Type B pancreatic cell (in vitro differentiated cells): Measurements from ENCODE around the gene TIMM44. TPM values are rescaled to one million over a fixed set of nuclear protein-coding genes. Genes with fewer than 3 reads are reported as not detected.

ENCODE experiments used
- DNase-seq: peaks from one replicate; pipeline ENCODE4 v3.0.0; 2021; ENCODE audit warnings: mixed read lengths; ENCODE audit not compliant: unreplicated experiment; ENCODE audit errors: extremely low spot score
- H3K27ac Mint-ChIP-seq: 2 replicates; pipeline ENCODE4 v1.8.0; 2021; ENCODE audit warnings: mild to moderate bottlenecking, mixed read lengths
- H3K27me3 Mint-ChIP-seq: 2 replicates; pipeline ENCODE4 v1.8.0; 2021; ENCODE audit warnings: mixed read lengths
- H3K36me3 Mint-ChIP-seq: 2 replicates; pipeline ENCODE4 v1.8.0; 2021; ENCODE audit warnings: mixed read lengths
- H3K4me1 Mint-ChIP-seq: one replicate; pipeline ENCODE4 v1.8.0; 2021; ENCODE audit warnings: mixed read lengths; ENCODE audit not compliant: unreplicated experiment
- H3K4me3 Mint-ChIP-seq: 2 replicates; pipeline ENCODE4 v1.8.0; 2021; ENCODE audit warnings: mild to moderate bottlenecking, mixed read lengths
- H3K9me3 Mint-ChIP-seq: 2 replicates; pipeline ENCODE4 v1.8.0; 2021; ENCODE audit warnings: mixed read lengths
- total RNA-seq: library from RNA; stranded (reverse); gene quantifications from 2 replicates; pipeline ENCODE4 v1.2.1, GENCODE V29; 2021; ENCODE audit warnings: low replicate concordance
- TF ChIP-seq, protein P1 (sequence below): fragments of 200-600 bp; sonication (generic); conservative IDR thresholded peaks from 2 replicates; pipeline ENCODE4 v1.5.0; 2021; ENCODE audit warnings: antibody characterized with exemption, mild to moderate bottlenecking

Gene TIMM44
- total RNA-seq, 1 donor from 2014 or later, result 80.4 TPM

DNA sequence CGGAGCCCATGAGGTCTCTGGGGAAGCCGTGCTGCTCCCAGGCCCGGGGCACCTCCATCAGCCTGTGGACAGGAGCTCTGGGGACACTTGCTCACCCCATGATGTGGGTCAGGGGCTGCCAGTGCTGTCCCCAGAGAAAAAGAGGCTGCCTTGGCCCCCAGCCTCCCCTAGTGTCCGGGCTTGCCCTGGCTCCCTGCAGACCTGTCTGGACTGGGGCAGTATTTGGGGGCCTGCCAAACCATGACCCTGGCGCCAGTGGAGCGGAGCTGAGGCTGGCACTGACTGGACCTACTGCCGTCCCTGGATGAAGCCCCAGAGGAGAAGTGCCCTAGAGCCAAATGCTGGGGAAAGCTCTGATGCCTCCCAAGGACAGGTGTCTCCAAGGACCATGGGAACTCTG is 31.6 kb upstream of the TIMM44 start:
- H3K9me3 Mint-ChIP-seq, result no peaks in the 10 kb centered on the region
- H3K27me3 Mint-ChIP-seq, result no peaks in the 10 kb centered on the region
- H3K4me3 Mint-ChIP-seq, result no peak overlapping the region
- no peak for DNase-seq
- TF ChIP-seq, protein P1, sequence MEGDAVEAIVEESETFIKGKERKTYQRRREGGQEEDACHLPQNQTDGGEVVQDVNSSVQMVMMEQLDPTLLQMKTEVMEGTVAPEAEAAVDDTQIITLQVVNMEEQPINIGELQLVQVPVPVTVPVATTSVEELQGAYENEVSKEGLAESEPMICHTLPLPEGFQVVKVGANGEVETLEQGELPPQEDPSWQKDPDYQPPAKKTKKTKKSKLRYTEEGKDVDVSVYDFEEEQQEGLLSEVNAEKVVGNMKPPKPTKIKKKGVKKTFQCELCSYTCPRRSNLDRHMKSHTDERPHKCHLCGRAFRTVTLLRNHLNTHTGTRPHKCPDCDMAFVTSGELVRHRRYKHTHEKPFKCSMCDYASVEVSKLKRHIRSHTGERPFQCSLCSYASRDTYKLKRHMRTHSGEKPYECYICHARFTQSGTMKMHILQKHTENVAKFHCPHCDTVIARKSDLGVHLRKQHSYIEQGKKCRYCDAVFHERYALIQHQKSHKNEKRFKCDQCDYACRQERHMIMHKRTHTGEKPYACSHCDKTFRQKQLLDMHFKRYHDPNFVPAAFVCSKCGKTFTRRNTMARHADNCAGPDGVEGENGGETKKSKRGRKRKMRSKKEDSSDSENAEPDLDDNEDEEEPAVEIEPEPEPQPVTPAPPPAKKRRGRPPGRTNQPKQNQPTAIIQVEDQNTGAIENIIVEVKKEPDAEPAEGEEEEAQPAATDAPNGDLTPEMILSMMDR, result no peak
- no peak overlapping the region for H3K27ac Mint-ChIP-seq
- H3K4me1 Mint-ChIP-seq, result no peaks in the 10 kb centered on the region
- H3K36me3 Mint-ChIP-seq, result peaks cover 8% of the 10 kb centered on the region

DNA sequence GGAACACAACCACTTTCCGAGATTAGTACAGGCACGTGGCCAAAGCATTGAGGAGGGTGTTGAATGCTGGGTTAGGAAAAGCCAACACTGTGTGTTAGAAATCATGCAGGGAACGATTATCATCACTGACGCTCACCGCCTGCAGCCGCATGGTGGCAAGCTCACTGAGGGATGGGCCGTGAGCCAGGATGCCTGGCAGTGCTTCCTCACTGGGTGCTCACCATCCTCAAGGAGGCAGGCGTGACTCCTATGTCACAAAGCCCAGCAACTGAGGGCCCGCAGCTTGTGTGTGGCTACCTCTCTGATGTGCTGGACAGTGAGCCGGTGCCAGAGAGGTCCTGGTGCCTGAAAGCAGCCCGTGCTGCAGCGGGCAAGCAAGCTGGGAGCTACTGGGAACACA is 30.4 kb upstream of the TIMM44 start:
- TF ChIP-seq, protein P1, result no peak
- no peak overlapping the region for H3K4me3 Mint-ChIP-seq
- H3K27me3 Mint-ChIP-seq, result no peaks in the 10 kb centered on the region
- H3K36me3 Mint-ChIP-seq, result peaks cover 8% of the 10 kb centered on the region
- no peaks in the 10 kb centered on the region for H3K9me3 Mint-ChIP-seq
- H3K4me1 Mint-ChIP-seq, result no peaks in the 10 kb centered on the region
- no peak overlapping the region for H3K27ac Mint-ChIP-seq
- no peak for DNase-seq

DNA sequence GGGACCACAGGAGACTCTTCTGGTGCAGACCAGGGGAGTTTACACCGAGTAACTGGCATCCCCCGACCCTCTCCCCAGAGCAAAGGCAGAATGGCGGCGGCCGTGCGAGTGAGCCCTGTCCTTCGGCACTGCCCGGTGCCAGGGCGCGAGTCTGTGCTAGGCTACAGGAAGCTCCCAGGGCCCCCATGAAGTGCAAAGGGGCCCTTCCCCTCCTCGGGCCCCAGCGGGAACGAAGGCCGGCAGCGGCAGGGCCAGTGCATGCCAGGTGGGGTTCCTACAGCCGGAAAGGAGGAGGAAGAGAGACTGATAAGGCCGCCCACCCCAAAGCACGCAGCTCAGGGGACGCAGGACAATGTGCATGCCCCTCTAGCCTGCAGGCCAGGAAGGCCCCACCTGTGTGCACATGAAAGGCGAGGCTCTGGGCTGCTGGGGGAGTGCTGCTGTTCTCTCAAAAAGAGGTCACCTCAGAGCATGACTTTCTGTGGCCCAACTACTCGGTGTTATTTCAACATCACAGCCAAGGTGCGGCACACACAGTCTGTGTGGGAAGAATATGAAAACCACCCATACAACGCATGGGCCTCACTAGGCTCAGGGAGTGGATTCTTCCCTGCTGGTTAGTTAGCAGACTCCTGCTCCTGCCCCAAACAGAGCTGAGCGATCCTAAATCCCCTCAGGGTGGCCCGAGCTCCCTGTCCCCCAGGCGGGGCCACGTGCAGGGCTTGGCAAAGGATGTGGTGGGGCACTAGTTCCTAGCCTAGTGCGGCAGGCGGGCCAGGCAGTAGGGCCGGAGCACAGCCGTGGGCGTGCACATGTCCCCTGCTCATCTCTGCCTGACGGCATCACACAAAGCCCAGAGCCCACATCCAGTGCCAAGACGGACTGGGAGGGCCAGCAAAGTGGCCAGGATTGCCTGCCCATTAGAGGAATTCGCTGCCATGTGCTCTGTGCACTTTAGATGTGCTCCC is 28.4 kb upstream of the TIMM44 start:
- Mint-ChIP-seq H3K9me3 (no peaks in the 10 kb centered on the region), H3K4me3 (no peak overlapping the region), H3K4me1 (no peaks in the 10 kb centered on the region), H3K27me3 (no peaks in the 10 kb centered on the region), H3K27ac (no peak overlapping the region), H3K36me3 (peaks cover 8% of the 10 kb centered on the region)
- no peak for DNase-seq
- TF ChIP-seq, protein P1, result no peak

DNA sequence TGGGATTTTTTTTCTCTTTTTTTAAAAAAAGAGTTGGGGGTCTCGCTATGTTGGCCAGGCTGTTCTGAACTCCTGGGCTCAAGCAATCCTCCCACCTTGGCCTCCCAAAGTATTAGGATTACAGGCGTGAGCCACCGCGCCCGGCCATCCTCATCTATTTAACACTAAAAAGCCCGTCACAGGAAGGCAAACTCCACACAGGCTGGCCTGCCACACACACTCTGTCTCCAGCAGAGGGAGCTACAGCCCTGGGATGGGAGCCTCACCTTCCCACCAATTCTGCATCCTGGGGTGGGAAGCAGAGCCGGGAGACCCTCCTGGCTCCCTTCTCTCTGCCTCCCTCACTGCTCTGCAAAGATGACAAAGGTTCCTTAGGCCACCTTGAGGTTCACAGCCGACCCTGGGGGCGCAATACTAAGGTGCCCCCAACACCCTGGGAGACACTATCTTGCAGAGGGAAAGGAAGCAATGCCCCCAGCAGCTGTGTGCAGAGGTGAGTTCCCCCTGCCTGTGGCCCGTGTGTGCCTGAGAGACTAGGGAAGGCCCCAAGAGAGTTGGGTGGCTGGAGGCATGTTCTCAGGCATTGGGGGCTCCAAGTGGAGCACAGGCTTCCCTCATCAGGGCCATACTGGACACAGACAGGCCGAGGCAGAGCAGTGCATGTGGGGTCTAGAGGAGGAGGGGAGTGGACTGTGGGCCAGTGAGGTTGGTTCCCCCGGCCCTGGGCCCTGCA is 27.4 kb upstream of the TIMM44 start:
- Mint-ChIP-seq H3K4me3 (no peak overlapping the region), H3K4me1 (no peaks in the 10 kb centered on the region), H3K9me3 (no peaks in the 10 kb centered on the region), H3K27me3 (no peaks in the 10 kb centered on the region), H3K27ac (peak overlapping the region; percentile 41), H3K36me3 (peaks cover 13% of the 10 kb centered on the region)
- DNase-seq, result no peak
- TF ChIP-seq, protein P1, result peak; percentile 88

DNA sequence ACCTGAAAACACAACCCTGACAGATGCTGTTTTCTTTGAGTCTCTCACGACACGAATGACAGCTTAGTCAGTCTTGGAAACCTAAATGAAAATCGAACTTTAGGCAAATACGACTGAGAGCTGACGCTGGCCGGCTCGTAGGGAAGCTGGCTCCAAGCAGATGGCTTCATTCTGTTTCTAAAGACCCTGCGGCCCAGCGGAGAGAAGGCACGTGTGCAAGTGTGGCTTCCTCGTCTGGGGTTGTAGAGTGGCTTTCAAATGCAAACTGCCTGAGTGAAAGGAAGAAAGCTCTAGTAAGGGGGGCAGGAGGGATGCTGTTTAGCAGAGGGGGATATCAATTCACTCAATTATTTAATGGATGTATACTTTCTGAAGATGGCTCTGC is 26.1 kb upstream of the TIMM44 start:
- Mint-ChIP-seq H3K27ac (peak overlapping the region; percentile 70), H3K9me3 (no peaks in the 10 kb centered on the region), H3K4me3 (no peak overlapping the region), H3K27me3 (no peaks in the 10 kb centered on the region), H3K4me1 (peaks cover 6% of the 10 kb centered on the region), H3K36me3 (peaks cover 19% of the 10 kb centered on the region)
- TF ChIP-seq, protein P1, result no peak
- no peak for DNase-seq
